GM18951 (cell line): ENCODE measurements around the gene ARID1B.

Experiments
- POLR2A ChIP-seq: IDR thresholded peaks from 4 replicates; pipeline ENCODE4 v1.6.1; 2011; ENCODE audit warnings: mild to moderate bottlenecking; ENCODE audit not compliant: insufficient read length, insufficient read depth; ENCODE audit errors: extremely low read depth
- in situ Hi-C: fragments of 300-500 bp; cut with MboI; formaldehyde crosslinking; loops from one replicate; pipeline ENCODE4 v1.12.0; 2022; ENCODE audit warnings: low sequenced_read_pairs, mixed read lengths, inconsistent platforms; ENCODE audit not compliant: unreplicated experiment

The ARID1B gene

DNA sequence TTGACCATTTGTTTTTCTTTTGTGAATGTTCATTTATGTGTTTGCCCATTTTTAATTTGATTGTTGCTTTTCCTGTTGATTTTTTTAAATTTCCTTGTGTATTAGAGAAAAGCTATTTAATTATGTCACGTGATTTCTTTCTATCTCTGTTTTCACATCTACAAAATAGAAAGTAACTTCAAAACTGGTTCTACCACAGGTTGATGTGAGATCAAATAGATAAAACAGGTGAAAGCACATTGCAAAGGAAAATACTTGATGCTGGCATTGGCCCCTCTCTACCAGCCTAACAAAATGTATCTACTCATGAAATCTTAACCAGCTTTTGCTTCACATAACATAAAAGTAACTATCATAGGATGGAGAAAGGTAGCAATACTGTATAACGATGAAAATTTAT is 416.9 kb downstream of the ARID1B start:
- in situ Hi-C loops: no loop called here
- TF ChIP-seq POLR2A: no peak

DNA sequence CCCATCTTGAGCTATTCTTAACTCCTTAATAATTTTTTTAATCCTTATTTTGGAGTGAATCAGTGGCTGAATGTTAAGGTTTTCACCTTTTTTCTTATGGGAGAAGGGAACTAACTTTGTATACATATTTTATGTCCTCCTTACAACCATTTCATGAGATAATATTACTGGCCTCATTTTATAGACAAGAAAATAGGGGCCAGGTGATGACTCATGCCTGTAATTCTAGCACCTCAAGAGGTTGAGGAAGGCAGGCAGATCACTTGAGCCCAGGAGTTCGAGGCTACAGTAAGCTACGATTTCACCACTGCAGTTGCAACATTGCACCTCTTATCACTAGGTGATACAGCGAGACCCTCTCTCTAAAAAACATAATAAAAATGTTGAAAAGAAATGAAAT is 417.5 kb downstream of the ARID1B start:
- in situ Hi-C loops: no loop called here
- TF ChIP-seq POLR2A: no peak

DNA sequence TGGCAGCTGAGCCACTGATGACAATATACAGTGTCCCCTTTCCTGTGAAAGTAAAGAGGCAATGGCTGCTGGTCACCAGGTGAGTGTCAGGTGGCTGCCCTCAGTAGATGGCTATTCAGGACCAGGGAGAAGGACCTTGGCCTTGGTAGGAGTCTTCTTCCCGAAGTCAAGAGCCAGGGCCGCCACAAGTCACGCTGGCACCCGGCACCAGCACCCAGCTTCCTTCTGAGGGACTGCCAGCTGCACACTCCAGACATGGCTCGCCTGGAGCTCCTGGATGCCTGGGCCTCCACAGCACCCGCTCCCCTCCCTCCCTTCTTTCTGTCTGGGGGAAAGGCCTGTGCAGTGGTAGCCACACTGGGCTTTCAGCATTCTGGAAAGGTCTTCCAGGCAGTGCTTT is 419.2 kb downstream of the ARID1B start:
- in situ Hi-C loops: no loop called here
- TF ChIP-seq POLR2A: no peak

- in situ Hi-C loops: no loop called here
- no peak for TF ChIP-seq POLR2A
Measured at GRCh38 chr6:157198425-157199279, 421.5 kb downstream of the ARID1B start.

- no peak for TF ChIP-seq POLR2A
- in situ Hi-C loops: no loop called here
Measured at GRCh38 chr6:157200117-157200516, 422.9 kb downstream of the ARID1B start.

DNA sequence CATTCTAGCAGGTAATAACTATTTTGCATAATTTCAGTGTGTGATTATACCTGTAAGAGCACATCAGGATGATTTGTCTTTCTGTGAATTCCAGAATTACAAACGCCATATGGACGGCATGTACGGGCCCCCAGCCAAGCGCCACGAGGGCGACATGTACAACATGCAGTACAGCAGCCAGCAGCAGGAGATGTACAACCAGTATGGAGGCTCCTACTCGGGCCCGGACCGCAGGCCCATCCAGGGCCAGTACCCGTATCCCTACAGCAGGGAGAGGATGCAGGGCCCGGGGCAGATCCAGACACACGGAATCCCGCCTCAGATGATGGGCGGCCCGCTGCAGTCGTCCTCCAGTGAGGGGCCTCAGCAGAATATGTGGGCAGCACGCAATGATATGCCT is 423.4 kb downstream of the ARID1B start:
- TF ChIP-seq POLR2A: no peak
- in situ Hi-C loops: no loop called here

DNA sequence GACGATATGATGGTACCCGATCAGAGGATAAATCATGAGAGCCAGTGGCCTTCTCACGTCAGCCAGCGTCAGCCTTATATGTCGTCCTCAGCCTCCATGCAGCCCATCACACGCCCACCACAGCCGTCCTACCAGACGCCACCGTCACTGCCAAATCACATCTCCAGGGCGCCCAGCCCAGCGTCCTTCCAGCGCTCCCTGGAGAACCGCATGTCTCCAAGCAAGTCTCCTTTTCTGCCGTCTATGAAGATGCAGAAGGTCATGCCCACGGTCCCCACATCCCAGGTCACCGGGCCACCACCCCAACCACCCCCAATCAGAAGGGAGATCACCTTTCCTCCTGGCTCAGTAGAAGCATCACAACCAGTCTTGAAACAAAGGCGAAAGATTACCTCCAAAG is 423.9 kb downstream of the ARID1B start:
- no peak for TF ChIP-seq POLR2A
- in situ Hi-C loops: no loop called here

DNA sequence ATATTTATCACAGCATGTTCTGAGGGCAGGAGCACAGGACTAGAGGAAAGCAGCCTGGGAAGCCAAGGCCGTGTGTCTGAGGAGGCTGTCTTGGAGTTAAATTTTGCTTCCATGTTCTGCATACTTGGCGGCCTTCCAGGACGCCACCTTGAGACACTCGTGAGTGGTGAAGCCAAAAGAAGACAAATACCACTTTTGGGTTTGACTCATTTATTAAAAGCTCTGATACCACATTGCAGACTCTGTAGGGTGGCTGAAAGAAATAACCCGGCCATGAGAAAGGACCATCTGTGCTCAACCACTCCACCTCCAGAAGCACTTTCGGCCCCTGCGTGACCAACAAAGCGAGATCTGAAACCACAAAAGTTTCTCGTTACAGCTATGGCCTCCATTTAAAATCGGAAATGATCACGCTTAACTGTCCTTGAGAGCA is 426.1 kb downstream of the ARID1B start:
- in situ Hi-C loops: no loop called here
- TF ChIP-seq POLR2A: no peak

DNA sequence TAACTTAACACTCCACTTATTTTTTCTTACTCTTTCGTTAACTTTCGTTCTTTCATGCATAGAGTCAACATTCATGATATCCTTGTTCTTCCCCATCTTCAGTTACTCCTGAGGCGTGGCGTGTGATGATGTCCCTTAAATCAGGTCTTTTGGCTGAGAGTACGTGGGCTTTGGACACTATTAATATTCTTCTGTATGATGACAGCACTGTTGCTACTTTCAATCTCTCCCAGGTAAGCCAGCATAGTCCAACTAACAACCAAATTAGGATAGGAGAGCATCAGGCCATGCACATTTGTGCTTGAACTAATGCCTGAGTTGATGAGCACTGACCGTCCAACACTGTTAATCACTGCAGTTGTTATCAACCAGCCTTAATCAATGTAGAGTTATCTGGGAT is 426.6 kb downstream of the ARID1B start:
- in situ Hi-C loops: no loop called here
- no peak for TF ChIP-seq POLR2A

GRCh38 chr6:157205473-157206358 is 428.5 kb downstream of the ARID1B start:
- TF ChIP-seq POLR2A: no peak
- in situ Hi-C loops: no loop called here

- in situ Hi-C loops: no loop called here
- TF ChIP-seq POLR2A: no peak
Measured at GRCh38 chr6:157206359-157206815, 429.2 kb downstream of the ARID1B start.

GRCh38 chr6:157207521-157208076 is 430.4 kb downstream of the ARID1B start:
- no peak for TF ChIP-seq POLR2A
- in situ Hi-C loops: no loop called here

DNA sequence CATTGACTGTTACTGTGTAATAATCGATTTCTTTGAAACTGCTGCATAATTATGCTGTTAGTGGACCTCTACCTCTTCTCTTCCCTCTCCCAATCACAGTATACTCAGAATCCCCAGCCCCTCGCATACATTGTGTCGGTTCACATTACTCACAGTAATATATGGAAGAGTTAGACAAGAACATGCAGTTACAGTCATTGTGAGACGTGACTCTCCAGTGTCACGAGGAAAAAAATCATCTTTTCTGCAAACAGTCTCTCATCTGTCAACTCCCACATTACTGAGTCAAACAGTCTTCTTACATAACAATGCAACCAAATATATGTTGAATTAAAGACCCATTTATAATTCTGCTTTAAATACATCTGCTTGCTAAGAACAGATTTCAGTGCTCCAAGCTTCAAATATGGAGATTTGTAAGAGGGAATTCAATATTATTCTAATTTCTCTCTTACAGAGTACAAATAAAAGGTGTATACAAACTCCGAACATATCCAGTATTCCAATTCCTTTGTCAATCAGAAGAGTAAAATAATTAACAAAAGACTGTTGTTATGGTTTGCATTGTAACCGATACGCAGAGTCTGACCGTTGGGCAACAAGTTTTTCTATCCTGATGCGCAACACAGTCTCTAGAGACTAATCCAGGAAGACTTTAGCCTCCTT is 432.8 kb downstream of the ARID1B start:
- in situ Hi-C loops: no loop called here
- TF ChIP-seq POLR2A: no peak

DNA sequence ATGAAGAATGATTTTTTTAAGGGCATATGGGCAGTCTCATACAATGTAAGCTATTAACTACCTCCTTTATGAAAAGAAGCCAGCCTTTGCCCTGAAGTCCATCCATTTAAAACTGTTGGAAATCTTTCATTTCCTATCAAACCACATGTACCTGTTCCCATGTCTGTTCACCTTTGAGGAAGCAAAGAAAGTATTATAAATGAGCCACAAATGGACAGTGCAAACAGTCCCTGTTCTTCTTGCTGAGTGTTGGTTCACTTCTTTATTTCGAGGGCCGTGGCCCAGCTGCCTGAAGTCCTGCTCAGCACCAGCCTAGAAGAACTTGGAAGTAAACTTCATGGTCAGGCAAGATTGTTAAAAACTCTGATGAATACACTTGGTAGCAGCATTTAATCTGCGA is 433.8 kb downstream of the ARID1B start:
- in situ Hi-C loops: no loop called here

More for the DNA sequence above, 433.8 kb downstream of the ARID1B start:
- no peak for TF ChIP-seq POLR2A
